Activated CD8-positive, alpha-beta memory T cell treated with anti-CD3 and anti-CD28 coated beads for 48 hours (primary cell): Measurements from ENCODE around the gene POLD2.

ENCODE experiments used
- DNase-seq, 3 experiments: peaks; one replicate each; pipeline ENCODE4 v3.0.0-alpha.2; 2020; ENCODE audit warnings: low read depth in 2 of 3, low spot score in 2 of 3

Gene POLD2

GRCh38 chr7:44152971-44153947 is 29.9 kb upstream of the POLD2 start:
- no peak for DNase-seq

- DNase-seq, result no peak
Observed at GRCh38 chr7:44151956-44152355, 28.6 kb upstream of the POLD2 start.

- no peak for DNase-seq
Observed at GRCh38 chr7:44150966-44151941, 27.9 kb upstream of the POLD2 start.

GRCh38 chr7:44150466-44150832 is 27.1 kb upstream of the POLD2 start:
- no peak for DNase-seq

- DNase-seq, result no peak
Observed at GRCh38 chr7:44149571-44150465, 26.5 kb upstream of the POLD2 start.

GRCh38 chr7:44148961-44149536 is 25.7 kb upstream of the POLD2 start:
- no peak for DNase-seq

- DNase-seq, result no peak
Observed at GRCh38 chr7:44148166-44148565, 24.8 kb upstream of the POLD2 start.

- no peak for DNase-seq
Observed at GRCh38 chr7:44147026-44147991, 24.0 kb upstream of the POLD2 start.

- peak in 2 of 3 experiments; percentile 27 to 36 for DNase-seq
Observed at GRCh38 chr7:44145969-44146911, 22.9 kb upstream of the POLD2 start.

- peak in 1 of 3 experiments; percentile 18 for DNase-seq
Observed at GRCh38 chr7:44145479-44145968, 22.2 kb upstream of the POLD2 start.

GRCh38 chr7:44144968-44145478 is 21.7 kb upstream of the POLD2 start:
- no peak for DNase-seq

GRCh38 chr7:44144426-44144967 is 21.1 kb upstream of the POLD2 start:
- no peak for DNase-seq

- no peak for DNase-seq
Observed at GRCh38 chr7:44143646-44144250, 20.4 kb upstream of the POLD2 start.

GRCh38 chr7:44142028-44142427 is 18.7 kb upstream of the POLD2 start:
- no peak for DNase-seq

- no peak for DNase-seq
Observed at GRCh38 chr7:44141221-44141850, 18.0 kb upstream of the POLD2 start, which contains the start of gene MYL7. Gene MYL7 (minus strand): TSS chr7:44141332. CDS start chr7:44141305, 27 bp downstream.

- DNase-seq, result no peak
Observed at GRCh38 chr7:44140341-44140740, 17.0 kb upstream of the POLD2 start.
